Posterior vena cava (tissue), 2 donors: Measurements from ENCODE around the gene PCNX3. TPM values are rescaled to one million over a fixed set of nuclear protein-coding genes. Genes with fewer than 3 reads are reported as not detected.

ENCODE experiments used
- DNase-seq: peaks from one replicate; pipeline ENCODE4 v3.0.0-alpha.2; 2020; ENCODE audit warnings: low spot score
- intact Hi-C, 2 donors: fragments of 100-400 bp; cut with DNase I; formaldehyde crosslinking; loops; one replicate each; pipeline versions ENCODE4 v1.14.1 to v1.14.2; 2022 to 2023
- total RNA-seq, 2 donors: library from RNA; stranded (reverse); fragmentation: NEBNext Ultra II Directional; extraction: Animal tissue kit (Norgen Biotek cat#: 25700); gene quantifications; one replicate each; pipeline ENCODE4 v1.2.1, GENCODE V29; 2021
- donor health status: DM: yes; HTN: yes; CAD: no.
- donor health status: DM: yes; HTN: yes; CAD: no.

The PCNX3 gene
- total RNA-seq, 2 donors from 2014 or later = 21.3 to 22.6 TPM

DNA sequence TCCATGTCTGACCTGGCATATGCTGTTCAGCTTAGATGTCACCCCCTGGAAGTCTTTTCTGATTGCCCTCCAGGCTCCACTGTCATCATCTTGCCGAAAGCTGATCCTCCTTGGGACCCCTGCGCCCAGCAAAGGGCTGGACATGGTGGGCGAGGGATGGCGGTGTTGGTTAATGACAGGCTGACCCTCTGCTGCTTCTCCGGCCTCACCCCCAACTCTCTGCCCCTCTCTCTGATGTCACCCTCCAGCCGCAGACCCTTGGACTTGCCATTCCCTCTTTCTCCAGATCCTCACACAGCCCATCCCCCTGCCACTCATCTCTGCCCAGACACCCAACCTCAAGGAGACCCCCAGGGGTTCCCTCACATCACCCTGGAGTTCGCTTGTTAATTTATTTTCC, 37.4 kb upstream of the PCNX3 start:
- intact Hi-C loops = loop anchor here (2.0 to 5.0 kb wide), 2 partner anchors 34 to 37 kb away; partner anchors contain the start of genes MAP3K11 (in 2 of the 2) and PCNX3 (in 1 of the 2)
- no peak for DNase-seq

DNA sequence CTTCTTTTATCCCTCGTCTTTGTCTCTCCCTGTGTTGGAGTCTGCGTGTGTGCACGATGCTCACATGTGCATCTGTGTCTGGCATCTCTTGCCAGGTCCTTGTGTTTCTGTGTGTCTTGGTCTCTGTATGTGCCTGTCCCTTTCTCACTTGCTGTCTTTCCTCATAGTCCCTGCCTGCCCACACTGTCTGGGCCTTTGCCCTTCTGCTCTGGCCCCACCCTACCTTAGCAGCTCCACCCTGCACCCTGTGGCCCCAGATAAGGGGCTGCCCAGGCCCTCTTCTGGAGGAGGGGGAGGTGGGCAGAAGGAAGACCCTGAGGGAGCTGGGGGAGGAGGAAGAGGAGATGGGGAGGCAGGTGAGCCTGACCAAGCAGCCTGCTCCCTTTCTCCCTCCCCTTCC, 36.9 kb upstream of the PCNX3 start:
- no peak for DNase-seq
- intact Hi-C loops = loop anchor here (2.0 to 5.0 kb wide), 2 partner anchors 34 to 36 kb away; partner anchors contain the start of genes MAP3K11 (in 2 of the 2) and PCNX3 (in 1 of the 2)

DNA sequence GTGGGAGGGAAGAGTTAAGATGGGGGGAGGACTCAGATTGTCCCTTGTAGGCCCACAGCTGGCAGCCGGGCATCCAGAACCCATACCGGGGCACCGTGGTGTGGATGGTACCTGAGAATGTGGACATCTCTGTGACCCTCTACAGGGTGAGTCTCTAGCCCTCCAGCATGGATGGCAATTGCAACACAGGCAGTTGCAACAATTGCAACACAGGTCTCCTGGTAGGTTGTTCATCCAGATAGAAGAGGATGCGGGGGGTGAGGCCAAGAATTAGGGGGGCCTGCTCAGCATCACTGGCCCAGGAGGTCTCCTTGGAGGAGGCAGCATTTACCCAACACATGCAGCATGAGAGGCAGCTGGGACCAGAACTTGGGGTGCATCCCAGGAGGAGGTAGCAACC, 36.3 kb upstream of the PCNX3 start:
- no peak for DNase-seq
- intact Hi-C loops = loop anchor here (2.0 to 5.0 kb wide), 2 partner anchors 33 to 36 kb away; partner anchors contain the start of genes MAP3K11 (in 2 of the 2) and PCNX3 (in 1 of the 2)

DNA sequence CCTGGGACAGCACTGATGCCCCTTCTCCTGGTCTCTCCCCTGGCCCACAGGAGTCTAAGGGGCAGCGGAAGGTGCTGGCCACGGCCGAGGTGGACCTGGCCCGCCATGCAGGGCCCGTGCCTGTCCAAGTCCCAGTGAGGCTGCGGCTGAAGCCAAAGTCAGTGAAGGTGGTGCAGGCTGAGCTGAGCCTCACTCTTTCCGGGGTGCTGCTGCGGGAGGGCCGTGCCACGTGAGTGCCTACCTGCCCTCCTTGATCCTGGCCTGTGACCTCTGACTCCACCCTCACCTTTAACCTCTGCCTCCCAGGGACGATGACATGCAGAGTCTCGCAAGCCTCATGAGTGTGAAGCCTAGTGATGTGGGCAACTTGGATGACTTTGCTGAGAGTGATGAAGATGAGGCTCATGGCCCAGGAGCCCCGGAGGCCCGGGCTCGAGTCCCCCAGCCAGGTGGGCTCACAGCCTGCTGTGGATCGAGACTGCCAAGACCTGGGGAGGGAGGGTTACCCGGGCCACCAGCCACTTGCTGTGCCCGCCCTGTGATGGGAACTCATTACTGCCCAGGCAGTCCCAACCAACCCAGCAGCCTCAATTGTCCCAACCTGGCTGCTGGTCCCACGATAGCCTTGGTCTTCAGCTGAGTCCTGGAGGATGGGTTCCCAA, 35.4 kb upstream of the PCNX3 start:
- DNase-seq = no peak
- intact Hi-C loops = no loop called here

DNA sequence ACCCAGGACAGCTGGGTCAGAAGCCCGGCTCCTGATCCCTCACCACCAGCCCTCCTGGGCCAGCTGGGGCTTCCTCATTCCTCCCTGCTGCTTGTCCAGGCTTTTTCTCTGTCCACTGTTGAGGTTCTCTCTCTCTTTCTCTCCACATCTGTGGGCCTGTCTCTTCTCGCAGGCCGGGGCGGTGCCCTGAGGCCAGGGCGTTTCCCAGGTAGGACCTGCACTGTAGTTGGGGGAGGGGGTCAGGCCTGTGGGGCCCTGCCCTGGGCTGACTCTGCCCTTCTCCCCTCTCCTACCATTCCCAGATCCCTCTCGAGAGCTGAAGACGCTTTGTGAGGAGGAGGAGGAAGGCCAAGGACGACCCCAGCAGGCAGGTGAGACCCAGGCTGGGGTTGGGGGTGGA, 34.8 kb upstream of the PCNX3 start:
- no peak for DNase-seq
- intact Hi-C loops = no loop called here

DNA sequence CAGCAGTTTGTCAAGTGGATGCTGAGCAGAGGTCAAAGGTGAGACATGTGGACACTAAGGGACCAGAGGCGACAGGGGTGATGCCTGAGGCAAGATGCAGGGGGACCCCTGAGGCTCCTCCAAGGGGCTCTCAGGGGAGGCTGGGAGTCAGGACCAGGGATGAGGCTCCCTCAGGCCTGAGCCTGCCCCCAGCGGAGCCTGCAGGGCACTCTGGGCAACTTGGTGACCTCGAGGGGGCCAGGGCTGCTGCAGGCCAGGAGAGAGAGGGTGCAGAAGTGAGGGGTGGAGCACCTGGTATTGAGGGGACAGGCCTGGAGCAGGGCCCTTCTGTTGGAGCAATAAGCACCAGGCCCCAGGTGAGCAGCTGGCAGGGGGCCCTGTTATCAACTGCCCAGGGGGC, 33.6 kb upstream of the PCNX3 start:
- intact Hi-C loops = no loop called here
- DNase-seq = no peak

DNA sequence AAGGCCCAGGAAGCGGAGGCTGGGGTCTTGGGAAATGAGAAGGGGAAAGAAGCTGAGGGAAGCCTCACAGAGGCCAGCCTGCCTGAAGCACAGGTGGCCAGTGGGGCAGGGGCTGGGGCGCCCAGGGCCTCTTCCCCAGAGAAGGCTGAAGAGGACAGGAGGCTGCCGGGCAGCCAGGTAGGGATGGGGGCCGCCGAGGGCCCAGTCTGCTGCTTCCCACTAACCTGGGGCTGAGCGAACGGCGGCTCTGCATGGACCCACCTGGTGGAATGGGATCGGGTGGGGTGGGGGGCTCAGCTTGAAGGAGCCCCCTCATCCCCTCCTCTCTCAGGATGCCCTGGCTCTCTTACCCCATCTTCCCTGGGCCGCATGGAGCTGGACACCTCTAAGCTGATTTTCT, 32.0 kb upstream of the PCNX3 start:
- intact Hi-C loops = no loop called here
- DNase-seq = no peak

DNA sequence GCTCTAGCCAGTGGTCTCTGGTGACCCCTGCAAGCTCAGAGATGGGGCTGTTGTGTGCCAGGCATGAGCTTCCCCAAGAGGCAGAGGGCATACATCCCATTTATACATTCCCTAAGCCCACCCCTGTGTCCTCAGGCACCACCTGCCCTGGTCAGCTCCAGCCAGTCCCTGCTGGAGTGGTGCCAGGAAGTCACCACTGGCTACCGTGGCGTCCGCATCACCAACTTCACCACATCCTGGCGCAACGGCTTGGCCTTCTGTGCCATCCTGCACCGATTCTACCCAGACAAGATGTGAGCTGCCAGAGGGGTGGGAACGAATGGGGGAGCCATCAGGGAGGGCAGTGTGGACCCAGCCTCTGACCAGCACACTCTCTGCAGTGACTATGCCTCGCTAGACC, 31.5 kb upstream of the PCNX3 start:
- intact Hi-C loops = no loop called here
- no peak for DNase-seq

DNA sequence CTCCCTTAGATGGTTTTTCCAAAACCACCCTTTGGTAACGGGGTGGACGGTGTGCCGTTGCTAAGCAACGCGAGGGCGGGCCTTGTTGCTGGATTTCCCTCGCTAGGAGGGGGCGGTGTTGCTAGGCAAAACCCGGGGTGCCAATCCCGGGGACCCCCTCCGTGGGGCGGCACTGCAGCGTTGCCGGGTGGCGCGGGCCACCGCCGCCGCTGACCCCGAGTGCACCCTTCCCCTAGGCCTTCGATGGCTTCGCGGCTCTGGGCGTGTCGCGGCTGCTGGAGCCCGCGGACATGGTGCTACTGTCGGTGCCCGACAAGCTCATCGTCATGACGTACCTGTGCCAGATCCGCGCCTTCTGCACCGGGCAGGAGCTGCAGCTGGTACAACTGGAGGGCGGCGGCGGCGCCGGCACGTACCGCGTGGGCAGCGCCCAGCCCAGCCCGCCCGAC, 30.8 kb upstream of the PCNX3 start:
- no peak for DNase-seq
- intact Hi-C loops = loop anchor here in 1 of 2 donors (5.0 kb wide), 1 partner anchor 42 kb away; no protein-coding TSS in a partner anchor

DNA sequence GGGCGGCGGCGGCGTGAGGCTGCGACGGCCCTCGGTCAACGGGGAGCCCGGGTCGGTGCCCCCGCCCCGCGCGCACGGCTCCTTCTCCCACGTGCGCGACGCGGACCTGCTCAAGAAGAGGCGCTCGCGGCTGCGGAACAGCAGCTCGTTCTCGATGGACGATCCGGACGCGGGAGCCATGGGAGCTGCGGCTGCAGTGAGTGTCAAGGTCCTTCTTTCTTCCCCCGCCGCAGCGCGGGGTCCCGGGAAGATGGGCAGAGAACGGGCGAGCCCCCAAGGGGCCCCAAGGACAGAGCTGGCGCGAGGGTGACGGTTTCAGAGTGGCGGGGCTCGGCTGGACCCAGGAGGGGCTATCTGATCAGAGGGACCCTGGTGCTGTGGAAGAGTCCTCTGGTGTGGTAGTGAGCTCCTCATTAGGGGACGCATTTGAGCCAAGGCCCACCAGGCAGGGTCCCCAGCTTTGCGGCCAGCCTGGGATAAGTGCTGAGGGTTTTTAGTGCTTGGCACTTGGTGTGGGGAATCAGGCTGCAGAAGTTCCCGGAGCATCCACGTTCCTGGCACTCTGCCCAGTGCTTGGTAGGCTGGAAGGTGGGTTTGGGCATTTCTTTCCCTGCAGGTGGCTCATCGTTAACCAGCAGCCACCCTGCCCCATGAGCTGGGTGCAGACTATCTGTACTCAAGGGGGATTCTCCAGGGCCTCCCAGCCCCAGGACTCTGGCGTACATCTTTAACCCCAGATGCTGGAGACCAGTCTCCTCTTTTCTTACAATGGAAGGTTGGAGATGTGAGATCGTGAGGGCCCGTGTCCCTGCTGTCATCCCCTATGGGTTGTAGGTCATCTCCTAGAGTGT, 30.0 kb upstream of the PCNX3 start:
- no peak for DNase-seq
- intact Hi-C loops = loop anchor here in 1 of 2 donors (5.0 kb wide), 1 partner anchor 43 kb away; no protein-coding TSS in a partner anchor

DNA sequence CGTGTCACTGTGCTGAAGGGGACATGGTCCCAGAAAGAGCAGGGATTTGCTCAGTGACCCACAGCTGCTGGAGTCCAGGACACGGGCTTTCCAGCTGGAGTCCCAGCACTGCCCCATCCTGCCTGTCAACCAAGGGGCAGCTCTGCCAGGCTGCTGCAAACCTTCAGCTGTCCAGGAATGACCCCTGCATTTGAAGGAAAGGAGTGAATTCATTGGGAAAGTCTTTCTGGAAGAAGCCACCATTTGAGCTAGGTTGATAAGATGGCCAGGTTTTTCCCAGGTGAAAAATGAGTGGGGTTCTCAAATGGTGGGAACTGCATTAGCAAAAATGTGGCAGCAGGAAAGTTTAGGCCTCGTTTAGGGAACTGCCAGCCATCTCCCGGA, 29.3 kb upstream of the PCNX3 start:
- DNase-seq = no peak
- intact Hi-C loops = loop anchor here in 1 of 2 donors (5.0 kb wide), 1 partner anchor 44 kb away; no protein-coding TSS in a partner anchor

DNA sequence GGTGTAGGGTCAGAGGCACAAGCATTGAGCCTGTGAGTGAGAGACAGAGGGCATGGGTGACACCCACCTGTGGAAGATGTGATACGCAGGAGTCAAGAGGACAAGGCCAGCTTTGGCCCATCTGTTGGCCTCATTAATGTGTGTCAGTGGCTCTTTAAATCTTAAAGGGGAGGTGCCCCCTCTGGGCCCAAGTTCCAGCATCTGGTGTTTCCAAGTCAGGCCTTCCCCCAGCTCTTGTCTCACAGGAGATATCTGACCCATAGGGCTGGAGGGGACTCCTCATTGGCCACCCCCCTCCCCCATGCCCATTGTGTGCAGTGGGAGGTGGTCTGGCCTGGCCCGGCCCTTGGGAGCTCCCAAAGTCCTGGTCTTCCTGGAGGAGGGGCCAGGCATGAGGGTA, 28.9 kb upstream of the PCNX3 start:
- DNase-seq = peak; percentile 82
- intact Hi-C loops = loop anchor here in 1 of 2 donors (5.0 kb wide), 1 partner anchor 44 kb away; no protein-coding TSS in a partner anchor

DNA sequence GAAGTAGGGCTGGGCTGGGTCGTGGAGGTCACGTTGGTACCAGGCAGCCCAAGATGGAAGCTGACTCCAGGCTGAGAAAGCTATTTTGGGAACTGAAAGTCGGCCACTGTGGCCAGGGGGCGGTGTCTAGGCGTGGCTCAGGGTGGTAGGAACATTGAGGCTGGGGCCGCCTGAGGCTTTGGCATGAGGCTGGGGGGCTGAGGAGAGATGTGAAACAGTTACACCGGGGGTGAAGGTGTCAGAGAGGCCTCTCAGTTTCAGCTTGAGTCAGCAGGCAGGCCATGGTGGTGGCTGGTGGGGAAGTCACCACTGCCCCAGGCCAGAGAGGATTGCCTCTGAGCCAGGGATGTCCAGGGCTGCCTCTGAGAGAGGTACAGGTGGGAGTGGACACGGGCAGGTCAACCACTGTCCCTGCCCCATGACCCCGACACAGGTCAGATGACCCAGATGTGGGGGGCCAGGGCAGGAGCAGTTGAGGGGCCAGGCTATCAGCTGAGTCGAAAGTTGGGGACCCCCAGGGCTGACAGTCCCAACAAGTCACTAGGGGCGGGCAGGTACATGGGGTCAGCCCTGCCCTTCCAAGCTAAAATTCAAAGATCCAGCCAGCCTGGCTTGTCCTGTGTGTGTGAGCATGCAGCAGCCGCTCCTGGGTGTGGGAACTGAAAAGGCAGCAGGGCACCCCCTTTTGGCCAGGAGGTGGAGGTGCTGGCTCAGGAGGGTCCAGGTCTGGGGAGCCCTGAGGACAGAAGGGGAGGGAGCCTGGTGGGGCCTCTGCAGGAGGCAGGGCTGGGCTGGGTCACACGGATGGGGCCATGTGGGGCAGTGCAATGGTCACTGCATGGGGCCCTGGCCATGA, 27.1 kb upstream of the PCNX3 start:
- intact Hi-C loops = loop anchor here in 1 of 2 donors (5.0 kb wide), 1 partner anchor 46 kb away; no protein-coding TSS in a partner anchor
- DNase-seq = peak; percentile 89

DNA sequence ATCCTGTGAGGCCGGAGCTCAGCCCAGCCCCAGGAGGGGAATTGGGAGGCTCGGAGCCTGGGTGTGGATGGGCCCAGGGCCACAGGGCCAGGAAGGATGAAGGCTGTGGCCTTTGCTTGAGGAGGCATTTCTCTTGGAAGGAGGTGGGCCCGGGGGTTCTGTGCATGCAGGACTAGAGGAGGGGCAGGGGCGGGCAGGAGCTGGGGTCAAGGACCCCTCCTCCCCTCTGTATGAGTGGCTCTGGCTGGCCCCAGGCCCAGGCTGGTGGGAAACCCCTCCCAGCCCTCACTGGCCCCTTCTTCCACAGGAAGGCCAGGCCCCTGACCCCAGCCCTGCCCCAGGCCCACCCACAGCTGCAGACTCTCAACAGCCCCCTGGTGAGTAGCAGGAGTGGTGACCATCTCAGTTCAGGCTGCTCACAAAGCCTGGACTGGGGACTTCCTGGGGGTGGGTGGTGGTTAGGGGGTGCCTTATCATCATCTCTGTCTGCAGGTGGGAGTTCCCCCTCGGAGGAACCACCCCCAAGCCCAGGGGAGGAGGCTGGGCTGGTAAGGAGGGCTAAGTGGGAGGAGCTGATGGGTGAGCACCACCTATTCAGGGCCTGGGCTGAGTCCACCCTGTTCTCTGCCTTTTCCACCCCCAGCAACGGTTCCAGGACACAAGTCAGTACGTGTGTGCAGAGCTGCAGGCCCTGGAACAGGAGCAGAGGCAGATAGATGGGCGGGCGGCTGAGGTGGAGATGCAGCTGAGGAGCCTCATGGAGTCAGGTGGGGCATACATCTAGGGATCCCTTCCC, 25.9 kb upstream of the PCNX3 start:
- intact Hi-C loops = loop anchor here in 1 of 2 donors (5.0 kb wide), 1 partner anchor 47 kb away; no protein-coding TSS in a partner anchor
- DNase-seq = no peak

DNA sequence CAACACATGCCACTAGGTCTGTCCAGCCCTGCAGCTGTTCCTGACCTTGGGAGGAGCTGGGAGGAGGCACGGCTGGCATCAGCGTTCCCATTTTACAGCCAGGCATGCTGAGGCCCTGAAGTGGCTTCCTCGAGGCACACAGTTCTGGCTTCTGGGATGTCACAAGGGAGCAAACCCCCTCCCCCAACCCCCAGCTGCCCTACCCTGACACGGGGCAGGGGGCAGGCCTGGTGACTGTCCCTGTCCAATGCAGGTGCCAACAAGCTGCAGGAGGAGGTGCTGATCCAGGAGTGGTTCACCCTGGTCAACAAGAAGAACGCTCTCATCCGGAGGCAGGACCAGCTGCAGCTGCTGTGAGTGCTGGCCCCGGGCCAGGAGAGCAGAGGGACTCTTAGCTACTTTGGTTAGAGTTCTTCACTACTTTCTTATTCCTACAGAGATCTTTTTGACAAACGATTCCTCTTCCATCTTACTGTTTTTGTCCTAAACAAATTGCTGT, 25.3 kb upstream of the PCNX3 start:
- intact Hi-C loops = no loop called here
- DNase-seq = no peak

DNA sequence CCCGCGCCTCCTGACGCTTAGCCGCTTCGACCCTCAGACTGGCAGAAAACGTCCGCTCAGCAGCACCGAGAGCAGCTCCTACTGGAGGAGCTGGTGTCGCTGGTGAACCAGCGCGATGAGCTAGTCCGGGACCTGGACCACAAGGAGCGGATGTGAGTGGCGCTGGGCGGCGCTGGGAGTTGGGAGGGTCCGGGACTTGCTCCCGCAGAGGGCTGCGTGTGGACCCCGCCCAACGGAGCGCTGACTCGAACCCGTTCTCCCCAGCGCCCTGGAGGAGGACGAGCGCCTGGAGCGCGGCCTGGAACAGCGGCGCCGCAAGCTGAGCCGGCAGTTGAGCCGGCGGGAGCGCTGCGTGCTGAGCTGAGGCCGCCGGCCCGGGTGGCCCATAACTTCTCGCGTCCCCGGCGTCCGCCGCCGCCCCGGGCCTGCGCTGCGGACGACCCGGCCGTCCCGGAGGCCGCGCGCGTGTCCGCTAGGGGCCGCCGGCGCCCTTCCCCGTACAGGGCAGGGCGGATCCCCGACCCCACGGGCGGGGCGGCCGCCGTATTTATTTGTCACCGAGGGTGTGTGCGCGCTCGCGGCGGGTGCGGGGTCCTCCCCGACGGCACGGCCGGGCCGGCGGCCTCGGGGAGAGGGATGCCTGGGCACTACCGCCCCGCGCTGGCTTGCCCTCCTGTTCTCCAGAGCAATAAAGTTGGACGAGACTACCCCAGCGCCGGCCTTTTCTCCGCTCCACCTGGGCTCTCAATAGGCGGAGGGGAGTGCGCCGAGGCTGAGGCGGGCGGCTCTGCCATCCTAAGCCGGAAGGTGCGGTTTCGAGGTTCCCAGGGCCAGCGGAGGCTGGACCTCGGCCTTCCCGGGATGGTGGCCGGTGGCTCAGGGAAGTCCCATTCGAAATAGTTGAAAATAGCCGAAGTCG, 23.4 kb upstream of the PCNX3 start:
- intact Hi-C loops = no loop called here
- DNase-seq = peak; percentile 93

DNA sequence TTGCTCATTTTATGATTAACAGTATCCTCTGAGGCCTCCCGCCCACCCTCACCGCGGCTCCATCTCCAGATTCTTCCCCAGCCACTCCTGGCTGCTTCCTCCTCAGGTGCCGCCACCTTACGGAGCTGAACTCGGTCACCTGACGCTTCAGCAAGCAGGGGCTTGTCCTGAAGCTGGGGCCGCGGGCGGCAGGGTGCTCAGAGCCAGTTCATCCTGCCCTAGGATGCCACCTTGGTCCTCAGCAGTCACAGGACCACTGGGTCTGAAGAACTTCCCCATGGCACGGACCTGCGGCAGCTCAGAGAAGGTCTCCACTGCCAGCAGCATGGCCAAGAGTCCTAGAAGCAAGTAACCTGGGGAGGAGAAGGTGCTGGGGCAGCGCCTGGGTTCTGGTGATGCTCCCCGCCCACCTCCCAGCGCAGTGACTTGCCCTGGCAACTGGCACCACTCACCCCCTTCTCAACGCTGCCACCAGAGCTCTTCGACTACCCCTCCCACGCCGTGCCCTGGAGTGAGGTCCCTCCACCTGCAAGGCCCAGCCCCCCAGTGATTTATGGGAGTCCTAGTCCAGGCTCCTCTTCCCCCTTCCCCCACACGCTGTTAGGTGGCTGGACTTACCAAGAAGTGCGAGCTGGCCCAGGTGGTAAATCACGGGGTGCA, 22.6 kb upstream of the PCNX3 start:
- no peak for DNase-seq
- intact Hi-C loops = no loop called here
